HEK293 (cell line): ENCODE results near the gene LRBA.
"Not testable (repeated sequence)": the region's sequence is repeated elsewhere in the genome, so short reads cannot be mapped to it uniquely, and the experiment has no call there.

Source experiments
- CTCF ChIP-seq: fragments of 450-650 bp; formaldehyde crosslinking; IDR thresholded peaks from 2 replicates; pipeline ENCODE4 v1.5.1; 2016; ENCODE audit warnings: missing biosample characterization, missing genetic modification characterization
- KLF9 ChIP-seq: fragments of 450-650 bp; formaldehyde crosslinking; IDR thresholded peaks from 2 replicates; pipeline ENCODE4 v1.5.1; 2016; ENCODE audit warnings: missing biosample characterization, missing genetic modification characterization, low read depth
- TCF7L2 ChIP-seq: IDR thresholded peaks from 2 replicates; pipeline ENCODE4 v1.6.1; 2011; ENCODE audit warnings: low read depth, mild to moderate bottlenecking, inconsistent platforms, low read length, moderate library complexity, borderline replicate concordance
- ZNF174 ChIP-seq: fragments of 450-650 bp; formaldehyde crosslinking; IDR thresholded peaks from 2 replicates; pipeline ENCODE4 v1.5.0; 2017; ENCODE audit warnings: missing biosample characterization, mild to moderate bottlenecking, missing genetic modification characterization
- TF ChIP-seq, protein P1 (sequence below): fragments of 450-650 bp; formaldehyde crosslinking; IDR thresholded peaks from 2 replicates; pipeline ENCODE4 v1.5.1; 2017; ENCODE audit warnings: missing biosample characterization, missing genetic modification characterization
- TF ChIP-seq, protein P2 (sequence below): fragments of 450-650 bp; formaldehyde crosslinking; IDR thresholded peaks from 2 replicates; pipeline ENCODE4 v1.5.1; 2016; ENCODE audit warnings: missing biosample characterization, missing genetic modification characterization
- TF ChIP-seq, protein P3 (sequence below): fragments of 450-650 bp; formaldehyde crosslinking; IDR thresholded peaks from 2 replicates; pipeline ENCODE4 v1.5.1; 2016; ENCODE audit warnings: missing biosample characterization, missing genetic modification characterization, low read depth
- TF ChIP-seq, protein P4 (sequence below): fragments of 450-650 bp; formaldehyde crosslinking; IDR thresholded peaks from 2 replicates; pipeline ENCODE4 v1.5.1; 2016; ENCODE audit warnings: missing biosample characterization, missing genetic modification characterization
- TF ChIP-seq, protein P5 (sequence below): fragments of 450-650 bp; formaldehyde crosslinking; IDR thresholded peaks from 2 replicates; pipeline ENCODE4 v1.5.1; 2017; ENCODE audit warnings: missing biosample characterization, missing genetic modification characterization

DNA sequence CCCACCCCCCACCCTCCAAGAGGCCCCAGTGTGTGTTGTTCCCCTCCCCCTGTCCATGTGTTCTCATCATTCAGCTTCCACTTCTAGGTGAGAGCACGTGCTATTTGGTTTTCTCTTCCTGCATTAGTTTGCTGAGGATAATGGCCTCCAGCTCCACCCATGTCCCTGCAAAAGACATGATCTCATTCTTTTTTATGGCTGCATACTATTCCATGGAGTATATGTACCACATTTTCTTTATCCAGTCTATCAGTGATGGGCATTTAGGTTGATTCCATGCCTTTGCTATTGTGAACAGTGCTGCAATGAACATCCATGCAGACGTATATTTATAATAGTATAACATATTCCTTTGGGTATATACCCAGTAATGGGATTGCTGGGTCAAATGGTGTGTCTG lies 628.7 kb downstream of the LRBA start:
- not testable (repeated sequence) for TF ChIP-seq TCF7L2; ZNF174 (tag by site-specific recombination); CTCF; KLF9 (tag by site-specific recombination)
- TF ChIP-seq, protein P1, sequence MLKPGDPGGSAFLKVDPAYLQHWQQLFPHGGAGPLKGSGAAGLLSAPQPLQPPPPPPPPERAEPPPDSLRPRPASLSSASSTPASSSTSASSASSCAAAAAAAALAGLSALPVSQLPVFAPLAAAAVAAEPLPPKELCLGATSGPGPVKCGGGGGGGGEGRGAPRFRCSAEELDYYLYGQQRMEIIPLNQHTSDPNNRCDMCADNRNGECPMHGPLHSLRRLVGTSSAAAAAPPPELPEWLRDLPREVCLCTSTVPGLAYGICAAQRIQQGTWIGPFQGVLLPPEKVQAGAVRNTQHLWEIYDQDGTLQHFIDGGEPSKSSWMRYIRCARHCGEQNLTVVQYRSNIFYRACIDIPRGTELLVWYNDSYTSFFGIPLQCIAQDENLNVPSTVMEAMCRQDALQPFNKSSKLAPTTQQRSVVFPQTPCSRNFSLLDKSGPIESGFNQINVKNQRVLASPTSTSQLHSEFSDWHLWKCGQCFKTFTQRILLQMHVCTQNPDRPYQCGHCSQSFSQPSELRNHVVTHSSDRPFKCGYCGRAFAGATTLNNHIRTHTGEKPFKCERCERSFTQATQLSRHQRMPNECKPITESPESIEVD (tag by site-specific recombination): not testable (repeated sequence)
- TF ChIP-seq, protein P2, sequence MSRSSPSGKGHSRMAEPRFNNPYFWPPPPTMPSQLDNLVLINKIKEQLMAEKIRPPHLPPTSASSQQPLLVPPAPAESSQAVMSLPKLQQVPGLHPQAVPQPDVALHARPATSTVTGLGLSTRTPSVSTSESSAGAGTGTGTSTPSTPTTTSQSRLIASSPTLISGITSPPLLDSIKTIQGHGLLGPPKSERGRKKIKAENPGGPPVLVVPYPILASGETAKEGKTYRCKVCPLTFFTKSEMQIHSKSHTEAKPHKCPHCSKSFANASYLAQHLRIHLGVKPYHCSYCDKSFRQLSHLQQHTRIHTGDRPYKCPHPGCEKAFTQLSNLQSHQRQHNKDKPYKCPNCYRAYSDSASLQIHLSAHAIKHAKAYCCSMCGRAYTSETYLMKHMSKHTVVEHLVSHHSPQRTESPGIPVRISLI (tag by site-specific recombination): not testable (repeated sequence)
- TF ChIP-seq, protein P3, sequence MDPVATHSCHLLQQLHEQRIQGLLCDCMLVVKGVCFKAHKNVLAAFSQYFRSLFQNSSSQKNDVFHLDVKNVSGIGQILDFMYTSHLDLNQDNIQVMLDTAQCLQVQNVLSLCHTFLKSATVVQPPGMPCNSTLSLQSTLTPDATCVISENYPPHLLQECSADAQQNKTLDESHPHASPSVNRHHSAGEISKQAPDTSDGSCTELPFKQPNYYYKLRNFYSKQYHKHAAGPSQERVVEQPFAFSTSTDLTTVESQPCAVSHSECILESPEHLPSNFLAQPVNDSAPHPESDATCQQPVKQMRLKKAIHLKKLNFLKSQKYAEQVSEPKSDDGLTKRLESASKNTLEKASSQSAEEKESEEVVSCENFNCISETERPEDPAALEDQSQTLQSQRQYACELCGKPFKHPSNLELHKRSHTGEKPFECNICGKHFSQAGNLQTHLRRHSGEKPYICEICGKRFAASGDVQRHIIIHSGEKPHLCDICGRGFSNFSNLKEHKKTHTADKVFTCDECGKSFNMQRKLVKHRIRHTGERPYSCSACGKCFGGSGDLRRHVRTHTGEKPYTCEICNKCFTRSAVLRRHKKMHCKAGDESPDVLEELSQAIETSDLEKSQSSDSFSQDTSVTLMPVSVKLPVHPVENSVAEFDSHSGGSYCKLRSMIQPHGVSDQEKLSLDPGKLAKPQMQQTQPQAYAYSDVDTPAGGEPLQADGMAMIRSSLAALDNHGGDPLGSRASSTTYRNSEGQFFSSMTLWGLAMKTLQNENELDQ (tag by site-specific recombination): not testable (repeated sequence)
- TF ChIP-seq, protein P4, sequence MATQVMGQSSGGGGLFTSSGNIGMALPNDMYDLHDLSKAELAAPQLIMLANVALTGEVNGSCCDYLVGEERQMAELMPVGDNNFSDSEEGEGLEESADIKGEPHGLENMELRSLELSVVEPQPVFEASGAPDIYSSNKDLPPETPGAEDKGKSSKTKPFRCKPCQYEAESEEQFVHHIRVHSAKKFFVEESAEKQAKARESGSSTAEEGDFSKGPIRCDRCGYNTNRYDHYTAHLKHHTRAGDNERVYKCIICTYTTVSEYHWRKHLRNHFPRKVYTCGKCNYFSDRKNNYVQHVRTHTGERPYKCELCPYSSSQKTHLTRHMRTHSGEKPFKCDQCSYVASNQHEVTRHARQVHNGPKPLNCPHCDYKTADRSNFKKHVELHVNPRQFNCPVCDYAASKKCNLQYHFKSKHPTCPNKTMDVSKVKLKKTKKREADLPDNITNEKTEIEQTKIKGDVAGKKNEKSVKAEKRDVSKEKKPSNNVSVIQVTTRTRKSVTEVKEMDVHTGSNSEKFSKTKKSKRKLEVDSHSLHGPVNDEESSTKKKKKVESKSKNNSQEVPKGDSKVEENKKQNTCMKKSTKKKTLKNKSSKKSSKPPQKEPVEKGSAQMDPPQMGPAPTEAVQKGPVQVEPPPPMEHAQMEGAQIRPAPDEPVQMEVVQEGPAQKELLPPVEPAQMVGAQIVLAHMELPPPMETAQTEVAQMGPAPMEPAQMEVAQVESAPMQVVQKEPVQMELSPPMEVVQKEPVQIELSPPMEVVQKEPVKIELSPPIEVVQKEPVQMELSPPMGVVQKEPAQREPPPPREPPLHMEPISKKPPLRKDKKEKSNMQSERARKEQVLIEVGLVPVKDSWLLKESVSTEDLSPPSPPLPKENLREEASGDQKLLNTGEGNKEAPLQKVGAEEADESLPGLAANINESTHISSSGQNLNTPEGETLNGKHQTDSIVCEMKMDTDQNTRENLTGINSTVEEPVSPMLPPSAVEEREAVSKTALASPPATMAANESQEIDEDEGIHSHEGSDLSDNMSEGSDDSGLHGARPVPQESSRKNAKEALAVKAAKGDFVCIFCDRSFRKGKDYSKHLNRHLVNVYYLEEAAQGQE (tag by site-specific recombination): not testable (repeated sequence)
- TF ChIP-seq, protein P5, sequence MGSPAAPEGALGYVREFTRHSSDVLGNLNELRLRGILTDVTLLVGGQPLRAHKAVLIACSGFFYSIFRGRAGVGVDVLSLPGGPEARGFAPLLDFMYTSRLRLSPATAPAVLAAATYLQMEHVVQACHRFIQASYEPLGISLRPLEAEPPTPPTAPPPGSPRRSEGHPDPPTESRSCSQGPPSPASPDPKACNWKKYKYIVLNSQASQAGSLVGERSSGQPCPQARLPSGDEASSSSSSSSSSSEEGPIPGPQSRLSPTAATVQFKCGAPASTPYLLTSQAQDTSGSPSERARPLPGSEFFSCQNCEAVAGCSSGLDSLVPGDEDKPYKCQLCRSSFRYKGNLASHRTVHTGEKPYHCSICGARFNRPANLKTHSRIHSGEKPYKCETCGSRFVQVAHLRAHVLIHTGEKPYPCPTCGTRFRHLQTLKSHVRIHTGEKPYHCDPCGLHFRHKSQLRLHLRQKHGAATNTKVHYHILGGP (tag by site-specific recombination): not testable (repeated sequence)
